Tibial nerve (tissue), 4 donors: ENCODE data around the gene LRPPRC.

Source experiments
- CTCF ChIP-seq, 5 experiments: fragments of 200-600 bp in 3 of 5; fragments of 450-650 bp in 2 of 5; sonication (generic) in 3 of 5; IDR thresholded peaks; one replicate each; pipeline ENCODE4 v1.5.1; 2016 to 2019; ENCODE audit warnings: antibody characterized with exemption in 5 of 5, mild to moderate bottlenecking in 3 of 5, moderate library complexity in 2 of 5
- EP300 ChIP-seq, 2 donors: sonication (generic); formaldehyde crosslinking; IDR thresholded peaks; one replicate each; pipeline ENCODE4 v1.6.1; 2017; ENCODE audit warnings: antibody characterized with exemption in 2 of 2, mild to moderate bottlenecking in 1 of 2
- POLR2A ChIP-seq, 2 donors: fragments of 450-650 bp; IDR thresholded peaks; one replicate each; pipeline ENCODE4 v1.6.1; 2017; ENCODE audit warnings: antibody characterized with exemption in 2 of 2, mild to moderate bottlenecking in 2 of 2, moderate library complexity in 2 of 2

DNA sequence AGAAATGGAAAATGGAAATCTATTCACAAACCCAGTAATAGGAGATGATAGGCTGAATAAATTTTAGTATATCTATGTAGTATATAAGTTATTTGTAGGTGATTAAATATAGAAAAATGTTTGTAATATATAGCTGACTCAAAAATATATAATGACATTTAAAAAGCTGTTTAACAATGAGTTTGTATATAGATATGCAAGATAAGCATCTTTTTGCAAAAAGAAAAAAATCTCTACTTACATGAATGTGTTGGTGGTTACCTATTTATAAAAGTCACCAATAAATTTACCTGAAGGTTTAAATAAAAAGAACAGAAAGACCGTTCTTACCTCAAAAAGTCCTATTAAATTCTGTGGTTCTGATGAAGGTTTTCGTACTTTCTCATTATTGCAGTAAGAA, 71.3 kb downstream of the LRPPRC start:
- TF ChIP-seq CTCF (IDR thresholded peaks at IDR 0.05) (no peak), POLR2A (IDR thresholded peaks at IDR 0.05) (no peak), EP300 (IDR thresholded peaks at IDR 0.05) (no peak)
